H1 (cell line): ENCODE data around the gene SYN1.

Experiments
- CEBPB ChIP-seq: IDR thresholded peaks from 2 replicates; pipeline ENCODE4 v1.6.1; 2012; ENCODE audit warnings: low read depth, low read length
- EGR1 ChIP-seq: IDR thresholded peaks from 2 replicates; pipeline ENCODE4 v1.6.1; 2011; ENCODE audit warnings: low read depth, low read length, borderline replicate concordance
- EZH2 ChIP-seq: fragments of 200-600 bp; sonication (generic); IDR thresholded peaks from 2 replicates; pipeline ENCODE4 v1.7.1; 2012; ENCODE audit warnings: low read depth, mild to moderate bottlenecking, moderate library complexity, low read length, inconsistent platforms; ENCODE audit not compliant: severe bottlenecking
- GABPA ChIP-seq: IDR thresholded peaks from 2 replicates; pipeline ENCODE4 v1.6.1; 2011; ENCODE audit warnings: mild to moderate bottlenecking, low read length, moderate library complexity, borderline replicate concordance; ENCODE audit not compliant: insufficient read depth
- NANOG ChIP-seq: IDR thresholded peaks from 2 replicates; pipeline ENCODE4 v1.6.1; 2011; ENCODE audit warnings: low read length, low read depth, mild to moderate bottlenecking, inconsistent platforms; ENCODE audit not compliant: insufficient read depth, poor library complexity, severe bottlenecking
- POLR2A ChIP-seq, 2 experiments: IDR thresholded peaks; 1 replicate in 1 of 2; 2 replicates in 1 of 2; pipeline ENCODE4 v1.6.1; 2011; ENCODE audit warnings: low read depth in 2 of 2, low read length in 2 of 2, mild to moderate bottlenecking in 2 of 2; ENCODE audit errors: control extremely low read depth in 1 of 2
- POU5F1 ChIP-seq: IDR thresholded peaks from 2 replicates; pipeline ENCODE4 v1.6.1; 2011; ENCODE audit warnings: low read depth, mild to moderate bottlenecking, low read length, moderate library complexity
- RXRA ChIP-seq: IDR thresholded peaks from 2 replicates; pipeline ENCODE4 v1.6.1; 2011; ENCODE audit warnings: low read depth, mild to moderate bottlenecking, low read length, moderate library complexity; ENCODE audit not compliant: insufficient read depth
- SRF ChIP-seq: IDR thresholded peaks from 2 replicates; pipeline ENCODE4 v1.6.1; 2011; ENCODE audit warnings: mild to moderate bottlenecking, low read depth, low read length, moderate library complexity
- USF2 ChIP-seq: IDR thresholded peaks from 2 replicates; pipeline ENCODE4 v1.6.1; 2011; ENCODE audit warnings: low read length, improper control_type of control experiment
- TF ChIP-seq, protein P1 (sequence below), 3 experiments: IDR thresholded peaks; 1 replicate in 2 of 3; 2 replicates in 1 of 3; pipeline versions ENCODE4 v1.5.1 to v1.6.1; 2011; ENCODE audit warnings: low read length in 3 of 3, mild to moderate bottlenecking in 3 of 3, inconsistent platforms in 2 of 3, low read depth in 1 of 3, moderate library complexity in 1 of 3; ENCODE audit not compliant: insufficient read depth in 1 of 3; ENCODE audit errors: control extremely low read depth in 1 of 3

DNA sequence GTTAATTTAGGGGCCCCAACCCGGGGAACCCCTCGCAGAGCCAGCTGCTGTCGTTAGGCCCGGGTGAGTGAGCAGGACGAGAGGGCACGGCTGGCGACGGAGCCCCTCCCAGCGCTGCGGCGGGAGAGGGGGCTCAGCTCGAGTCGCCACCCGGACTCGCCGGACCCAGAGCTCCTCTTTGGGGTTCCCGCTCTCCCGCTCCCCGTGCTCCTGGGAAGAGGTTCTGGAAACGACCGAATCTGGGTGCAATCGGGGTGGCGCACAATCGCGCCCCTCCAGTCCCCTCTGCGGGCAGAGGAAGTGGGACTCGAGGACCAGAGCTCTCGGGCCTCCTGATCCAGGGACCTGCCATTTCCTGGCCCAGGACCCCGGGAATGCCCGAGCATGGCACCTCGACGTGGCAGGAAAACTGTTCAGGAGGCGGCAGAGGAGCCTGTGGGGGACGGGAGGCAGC, 95.9 kb downstream of the SYN1 start:
- no peak for TF ChIP-seq GABPA
- TF ChIP-seq, protein P1, sequence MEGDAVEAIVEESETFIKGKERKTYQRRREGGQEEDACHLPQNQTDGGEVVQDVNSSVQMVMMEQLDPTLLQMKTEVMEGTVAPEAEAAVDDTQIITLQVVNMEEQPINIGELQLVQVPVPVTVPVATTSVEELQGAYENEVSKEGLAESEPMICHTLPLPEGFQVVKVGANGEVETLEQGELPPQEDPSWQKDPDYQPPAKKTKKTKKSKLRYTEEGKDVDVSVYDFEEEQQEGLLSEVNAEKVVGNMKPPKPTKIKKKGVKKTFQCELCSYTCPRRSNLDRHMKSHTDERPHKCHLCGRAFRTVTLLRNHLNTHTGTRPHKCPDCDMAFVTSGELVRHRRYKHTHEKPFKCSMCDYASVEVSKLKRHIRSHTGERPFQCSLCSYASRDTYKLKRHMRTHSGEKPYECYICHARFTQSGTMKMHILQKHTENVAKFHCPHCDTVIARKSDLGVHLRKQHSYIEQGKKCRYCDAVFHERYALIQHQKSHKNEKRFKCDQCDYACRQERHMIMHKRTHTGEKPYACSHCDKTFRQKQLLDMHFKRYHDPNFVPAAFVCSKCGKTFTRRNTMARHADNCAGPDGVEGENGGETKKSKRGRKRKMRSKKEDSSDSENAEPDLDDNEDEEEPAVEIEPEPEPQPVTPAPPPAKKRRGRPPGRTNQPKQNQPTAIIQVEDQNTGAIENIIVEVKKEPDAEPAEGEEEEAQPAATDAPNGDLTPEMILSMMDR (IDR thresholded peaks at IDR 0.05; ENCODE audit: control extremely low read depth in 1 of 3, insufficient read depth in 1 of 3, low read depth in 1 of 3, low read length in 3 of 3) = no peak
- TF ChIP-seq RXRA = no peak
- TF ChIP-seq NANOG = no peak
- no peak for TF ChIP-seq USF2
- no peak for TF ChIP-seq EGR1
- TF ChIP-seq EZH2 = no peak
- TF ChIP-seq POLR2A (IDR thresholded peaks at IDR 0.05; ENCODE audit: control extremely low read depth in 1 of 2, low read depth in 2 of 2, low read length in 2 of 2) = no peak
- TF ChIP-seq CEBPB = no peak
- no peak for TF ChIP-seq SRF
- no peak for TF ChIP-seq POU5F1
